GM18909 (cell line): ENCODE measurements around the gene S100A1.
A peak's percentile ranks its signal among the peaks of the same experiment; 100 is the strongest.
"Not testable (repeated sequence)": the region's sequence is repeated elsewhere in the genome, so short reads cannot be mapped to it uniquely, and the experiment has no call there.

ENCODE experiments used
- ATAC-seq: cut with Tn5 transposase; IDR thresholded peaks from one replicate; pipeline ENCODE4 v1.9.1; 2021; ENCODE audit warnings: mild to moderate bottlenecking; ENCODE audit not compliant: unreplicated experiment, poor library complexity

S100A1 gene

DNA sequence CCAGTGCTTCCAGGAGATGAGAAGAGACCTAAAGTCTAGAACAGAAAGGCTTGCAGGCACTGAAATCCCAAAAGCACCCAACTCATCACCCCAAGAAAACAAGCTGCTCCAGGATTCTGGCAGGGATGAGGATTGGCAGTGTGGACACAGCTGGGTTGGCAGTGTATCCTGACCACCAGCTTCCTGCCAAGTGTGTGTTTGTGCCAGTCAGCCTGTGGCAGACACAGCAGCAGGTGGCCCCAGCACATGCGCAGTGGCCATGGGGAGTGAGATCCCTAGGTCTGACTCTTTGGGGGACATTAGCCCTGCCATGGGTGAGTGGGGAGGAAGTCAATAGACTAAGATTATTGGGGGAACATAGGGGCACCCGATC, 21.6 kb downstream of the S100A1 start:
- no peak for ATAC-seq

DNA sequence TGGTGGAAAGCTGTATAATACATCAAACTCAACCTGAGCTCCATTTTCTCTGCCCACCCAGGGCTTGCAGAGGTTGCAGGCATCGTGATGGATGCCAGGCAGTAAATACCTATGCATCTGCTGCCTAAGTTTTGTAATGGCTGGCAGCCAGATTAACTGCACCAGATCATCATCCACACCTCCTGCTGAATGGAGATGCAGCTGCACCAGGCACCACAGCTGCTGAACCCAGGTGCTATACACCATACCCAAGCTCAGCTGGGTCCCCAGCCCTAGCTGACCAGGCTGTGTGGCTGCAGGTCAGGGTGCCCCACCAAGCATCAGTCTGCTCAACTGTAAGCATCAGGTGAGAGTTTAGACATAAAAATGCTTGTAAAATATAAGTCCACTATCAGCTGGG, 23.5 kb downstream of the S100A1 start:
- ATAC-seq: no peak

DNA sequence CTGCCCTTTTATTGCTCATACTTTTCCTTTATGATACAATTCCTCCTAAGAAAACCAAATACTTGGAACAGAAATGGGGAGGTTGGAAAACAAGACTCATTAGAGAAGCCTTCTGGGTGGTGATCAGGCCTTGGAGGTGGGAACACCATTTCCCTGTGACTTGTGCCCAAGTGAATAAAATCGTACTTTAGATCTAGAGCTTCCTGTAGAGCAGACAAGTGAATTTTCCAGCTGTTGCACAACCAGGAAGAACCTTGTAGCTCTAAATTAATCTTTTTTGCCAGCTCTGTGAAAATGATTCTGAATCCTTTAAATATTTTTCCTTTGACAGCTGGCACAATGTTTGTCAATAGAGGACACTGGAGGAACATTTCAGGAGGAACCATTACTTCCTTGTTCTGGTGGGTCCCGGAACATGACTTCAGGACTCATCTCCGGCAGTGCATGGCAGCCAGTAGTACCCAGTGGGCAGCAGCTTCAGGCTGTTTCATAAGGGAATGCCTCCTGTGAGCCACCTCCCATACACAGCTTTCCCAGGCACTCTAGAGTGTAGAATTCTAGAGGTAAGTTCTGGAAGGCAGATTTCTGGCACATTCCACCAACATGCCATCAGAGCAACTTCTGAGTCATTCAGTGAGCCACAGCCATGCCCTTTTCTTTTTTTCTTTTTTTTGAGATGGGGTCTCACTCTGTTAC, 24.7 kb downstream of the S100A1 start:
- ATAC-seq: no peak

DNA sequence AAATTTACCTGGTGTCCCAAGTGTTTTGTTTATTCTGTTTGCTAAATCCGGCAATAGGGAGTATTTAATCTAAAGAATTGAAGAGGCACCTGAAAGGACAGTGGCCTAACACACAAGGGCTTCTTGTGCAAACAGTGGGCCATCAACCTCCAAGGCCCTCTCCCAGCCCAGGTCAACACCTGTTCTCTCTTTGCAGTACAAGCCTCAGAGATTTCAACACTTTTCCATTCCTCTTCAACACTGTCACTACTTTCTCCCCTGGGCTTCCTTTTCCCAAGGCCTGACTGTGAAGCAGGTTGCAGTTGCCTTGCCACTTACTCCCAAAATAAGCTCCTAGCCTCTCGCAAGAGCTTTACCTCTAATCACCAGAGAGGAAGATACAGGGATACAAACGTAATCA, 27.1 kb downstream of the S100A1 start:
- no peak for ATAC-seq

DNA sequence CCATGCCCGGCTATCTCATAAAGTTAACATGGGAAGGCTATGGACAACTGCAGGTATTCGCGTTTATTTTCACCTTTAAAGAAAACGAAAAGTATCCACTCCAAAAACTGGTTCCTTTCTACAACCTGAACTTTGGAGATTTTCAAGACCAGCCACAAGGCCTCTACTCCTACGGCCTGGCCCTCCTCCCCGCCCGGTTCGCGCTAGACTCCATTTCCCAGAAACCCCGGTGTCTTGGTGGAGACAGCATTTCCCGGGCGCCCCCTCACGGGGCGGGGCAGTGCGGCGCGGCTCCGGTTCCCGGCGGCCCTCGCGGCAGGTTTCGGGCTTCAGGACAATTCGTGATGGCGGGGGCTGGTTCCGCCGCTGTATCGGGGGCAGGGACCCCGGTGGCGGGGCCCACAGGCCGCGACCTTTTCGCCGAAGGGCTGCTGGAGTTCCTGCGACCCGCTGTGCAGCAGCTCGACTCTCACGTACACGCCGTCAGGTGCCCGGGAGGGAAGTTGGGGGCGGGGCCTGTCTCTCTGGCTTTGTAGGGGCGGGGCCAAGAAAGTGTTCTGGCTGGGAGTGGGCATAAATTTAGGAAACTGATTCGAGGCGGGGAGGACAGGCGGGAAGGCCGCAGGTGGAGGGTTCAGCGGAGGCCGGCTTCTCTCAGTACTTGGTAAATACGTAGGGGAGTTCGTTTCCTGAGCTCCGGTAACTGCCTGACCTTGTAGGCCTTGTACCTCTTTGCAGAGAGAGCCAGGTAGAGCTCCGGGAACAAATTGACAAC, 30.4 kb downstream of the S100A1 start, which contains the start of gene SNAPIN:
Gene SNAPIN, plus strand, starts transcription at position 304 of the 775 bp plus-strand sequence. Its CDS starts 41 bp downstream, at position 345.
- peak; percentile 89 for ATAC-seq

DNA sequence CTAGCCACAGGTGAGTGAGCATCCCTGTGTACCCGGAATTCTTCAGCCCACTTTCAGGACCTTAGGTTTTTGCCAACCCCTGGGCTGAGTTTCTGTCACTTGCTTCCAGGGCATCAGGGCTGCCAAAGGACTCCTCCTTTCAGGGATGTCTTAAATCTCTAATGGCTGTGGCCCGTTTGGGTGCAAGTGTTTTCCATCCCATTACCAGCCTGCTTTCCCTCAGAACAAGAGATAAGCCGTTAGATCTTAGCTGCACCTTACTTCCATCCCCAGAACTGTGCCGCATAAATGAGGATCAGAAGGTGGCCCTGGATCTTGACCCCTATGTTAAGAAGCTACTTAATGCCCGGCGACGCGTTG, 30.9 kb downstream of the S100A1 start:
- no peak for ATAC-seq

DNA sequence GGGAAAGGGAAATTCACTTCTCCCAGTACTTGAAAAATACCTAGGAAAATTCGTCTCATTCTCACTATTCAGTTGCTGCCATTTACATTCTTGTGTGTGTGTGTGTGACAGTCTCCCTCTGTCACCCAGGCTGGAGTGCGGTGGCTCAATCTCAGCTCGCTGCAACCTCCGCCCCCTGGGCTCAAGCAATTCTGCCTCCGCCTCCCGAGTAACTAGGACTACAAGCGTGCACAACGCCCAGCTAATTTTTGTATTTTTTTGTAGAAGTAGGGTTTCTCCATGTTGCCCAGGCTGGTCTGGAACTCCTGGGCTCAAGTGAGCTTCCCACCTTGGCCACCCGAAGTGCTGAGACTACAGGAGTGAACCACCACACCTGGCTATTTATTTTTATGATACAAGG, 31.4 kb downstream of the S100A1 start:
- no peak for ATAC-seq

DNA sequence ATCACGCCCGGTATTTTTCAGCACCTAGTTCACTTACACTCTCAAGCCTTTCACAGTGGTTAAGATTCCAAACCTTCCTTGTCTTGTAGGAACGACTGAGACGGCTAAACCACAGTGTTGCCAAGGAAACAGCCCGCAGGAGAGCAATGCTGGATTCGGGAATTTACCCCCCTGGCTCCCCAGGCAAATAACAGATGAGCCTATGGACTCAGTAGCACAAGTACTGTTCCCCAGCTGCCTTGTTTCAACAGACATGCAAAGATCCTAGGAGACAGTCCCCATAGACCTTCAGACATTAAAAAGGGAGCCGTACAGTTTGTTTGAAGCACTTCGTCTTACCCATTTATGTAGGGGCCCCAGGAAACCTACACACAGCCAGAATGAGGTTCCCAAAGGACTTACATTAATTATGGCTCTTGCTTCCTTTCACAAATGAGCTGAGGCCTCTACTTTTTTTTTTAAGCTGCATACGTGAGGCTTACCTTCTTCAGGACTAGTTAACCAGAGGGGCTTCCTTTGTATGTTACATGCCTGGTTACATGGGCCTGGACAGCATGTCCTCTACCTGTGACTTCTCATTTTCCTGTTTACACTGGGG, 33.0 kb downstream of the S100A1 start:
- ATAC-seq: no peak

DNA sequence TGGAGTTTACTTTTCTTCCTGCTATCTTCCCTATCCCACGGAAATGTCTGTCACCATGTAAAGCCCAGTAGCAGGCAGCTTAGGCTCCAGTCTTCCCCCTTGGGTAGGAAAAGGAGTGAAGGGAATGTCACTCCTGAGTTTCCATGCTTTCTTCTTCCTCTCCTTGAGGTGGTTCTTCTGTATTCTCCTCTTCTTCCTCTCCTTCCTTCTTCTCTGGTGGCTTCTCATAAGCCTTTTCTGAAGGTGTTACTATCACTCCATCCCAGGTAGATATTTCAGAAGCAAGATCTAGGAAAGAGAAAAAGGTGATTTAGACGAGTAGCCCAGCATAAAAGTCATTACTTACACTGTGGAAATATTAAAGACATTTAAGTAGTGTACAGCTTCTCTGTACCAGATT, 34.0 kb downstream of the S100A1 start:
- no peak for ATAC-seq

DNA sequence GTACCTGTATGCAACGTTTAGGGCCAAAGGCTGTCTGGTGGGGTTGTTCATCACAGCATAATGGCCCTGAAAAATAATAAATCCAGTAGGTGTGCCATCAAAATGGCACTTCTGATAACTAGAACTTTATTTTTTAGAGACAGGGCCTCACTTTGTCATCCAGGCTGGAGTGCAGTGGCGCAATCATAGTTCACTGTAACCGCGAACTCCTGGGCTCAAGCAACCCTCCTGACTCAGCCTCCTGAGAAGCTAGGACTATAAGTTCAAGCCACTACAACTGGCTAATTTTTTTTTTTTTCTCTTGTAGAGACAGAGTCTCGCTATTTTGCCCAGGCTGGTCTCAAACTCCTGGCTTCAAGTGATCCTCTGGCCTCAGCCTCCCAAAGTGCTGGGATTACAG, 35.0 kb downstream of the S100A1 start:
- ATAC-seq: no peak

DNA sequence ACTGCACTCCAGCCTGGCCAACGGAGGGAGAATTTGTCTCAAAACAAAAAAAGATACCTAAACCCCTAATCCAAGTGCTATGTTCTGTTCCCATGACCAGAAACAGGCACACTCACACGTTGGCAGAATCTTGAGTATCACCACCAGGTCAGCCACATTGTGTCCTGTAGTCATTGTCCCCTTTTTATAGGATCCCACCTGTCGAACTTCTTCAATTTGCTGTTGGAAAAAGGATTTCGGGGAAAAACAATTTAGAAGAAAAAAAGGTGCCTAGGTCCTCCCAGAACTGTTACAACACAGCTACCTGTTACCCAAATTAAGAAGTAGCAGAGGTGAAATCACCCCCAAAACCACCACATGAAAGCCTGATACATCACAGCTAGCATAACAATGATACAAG, 39.2 kb downstream of the S100A1 start:
- ATAC-seq: no peak

DNA sequence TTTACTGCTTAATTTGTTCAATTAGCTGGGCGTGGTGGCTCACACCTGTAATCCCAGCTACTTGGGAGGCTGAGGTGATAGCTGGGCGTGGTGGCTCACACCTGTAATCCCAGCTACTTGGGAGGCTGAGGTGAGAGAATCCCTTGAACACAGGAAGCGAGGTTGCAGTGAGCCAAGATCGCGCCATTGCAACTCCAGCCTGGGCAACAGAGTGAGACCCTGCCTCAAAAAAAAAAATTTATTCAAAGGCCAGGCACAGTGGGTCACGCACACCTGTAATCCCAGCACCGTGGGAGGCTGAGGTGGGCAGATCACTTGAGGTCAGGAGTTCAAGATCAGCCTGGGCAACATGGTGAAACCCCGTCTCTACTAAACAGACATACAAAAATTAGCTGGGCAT, 40.4 kb downstream of the S100A1 start:
- ATAC-seq: not testable (repeated sequence)

DNA sequence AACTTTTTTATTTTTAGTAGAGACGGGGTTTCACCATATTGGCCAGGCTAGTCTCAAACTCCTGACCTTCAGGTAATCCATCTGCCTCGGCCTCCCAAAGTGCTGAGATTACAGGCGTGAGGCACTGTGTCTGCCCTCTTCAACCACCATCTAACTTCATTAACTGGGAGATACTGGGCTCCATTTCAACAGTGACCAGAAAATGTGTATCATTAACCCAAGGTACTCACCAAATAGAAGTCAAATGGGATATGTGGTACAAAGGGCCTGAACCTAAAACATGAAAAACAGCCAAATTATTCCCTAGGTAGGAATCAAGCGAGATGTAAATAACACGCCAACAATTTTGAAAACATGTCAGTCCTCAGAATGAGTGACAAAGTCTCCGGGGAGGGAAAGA, 41.4 kb downstream of the S100A1 start:
- ATAC-seq: no peak

DNA sequence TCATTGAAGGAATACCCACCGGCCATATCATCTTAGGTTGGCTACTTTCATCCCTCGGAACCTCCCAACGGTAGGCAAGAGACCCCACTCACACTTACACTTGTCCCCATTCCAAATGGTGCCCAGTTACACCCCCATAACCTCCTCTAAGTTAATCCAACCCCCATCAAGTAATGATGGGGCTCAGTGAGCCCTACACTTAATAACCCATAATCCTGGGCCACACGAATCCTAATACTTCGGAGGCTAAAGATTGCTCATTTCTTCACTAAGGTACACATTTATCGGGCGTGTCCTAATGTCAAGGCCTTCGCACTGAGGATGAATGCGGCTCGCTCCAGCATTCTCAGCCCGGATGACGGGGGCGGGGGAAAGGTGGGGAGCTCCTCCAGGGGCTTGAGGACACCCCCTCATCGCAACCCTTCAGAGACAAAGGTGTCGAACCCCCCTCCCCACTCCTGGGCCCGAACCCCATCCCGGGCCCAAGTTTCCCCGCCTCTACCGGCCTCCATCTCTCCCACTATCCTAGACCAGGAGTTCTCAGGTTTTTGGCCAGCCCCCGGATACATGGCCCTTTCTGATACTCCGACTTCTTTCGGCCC, 42.1 kb downstream of the S100A1 start:
- no peak for ATAC-seq

DNA sequence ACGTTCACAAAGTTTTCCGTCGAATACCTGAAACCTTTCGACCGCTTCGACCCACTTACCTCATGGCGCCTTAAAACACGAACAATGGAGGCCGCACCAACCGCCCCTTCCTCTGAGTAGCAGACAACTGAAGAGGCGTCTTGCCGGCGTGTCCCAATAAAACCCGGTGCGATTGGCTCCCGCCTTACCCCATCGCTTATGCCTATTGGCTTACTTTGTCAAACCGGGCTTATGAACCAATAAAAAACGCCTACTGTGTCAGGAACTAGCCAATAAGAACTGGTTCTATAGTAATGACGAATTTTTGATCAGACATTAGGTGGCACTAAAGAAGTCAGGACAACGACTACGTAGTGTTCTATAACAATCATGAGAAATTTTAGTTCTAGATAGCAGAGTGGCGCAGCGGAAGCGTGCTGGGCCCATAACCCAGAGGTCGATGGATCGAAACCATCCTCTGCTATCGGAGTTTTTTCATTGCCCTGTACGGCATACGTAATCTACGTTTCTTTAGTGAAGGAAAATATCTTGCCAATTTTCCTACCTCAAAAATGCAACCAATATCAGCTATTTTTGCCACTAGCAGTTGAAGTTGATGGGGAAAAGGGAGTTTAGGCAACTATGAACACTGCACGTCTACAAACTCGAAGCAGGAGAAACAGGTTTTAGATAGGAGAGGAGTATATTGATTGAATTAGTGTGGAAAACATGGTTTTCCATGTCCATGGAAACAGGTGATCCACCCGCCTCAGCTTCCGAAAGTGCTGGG, 42.8 kb downstream of the S100A1 start, which contains the start of gene ILF2:
Gene ILF2, minus strand, starts transcription at position 135 of the 769 bp plus-strand sequence. Its CDS starts 71 bp downstream, at position 64.
- ATAC-seq: peak; percentile 92

DNA sequence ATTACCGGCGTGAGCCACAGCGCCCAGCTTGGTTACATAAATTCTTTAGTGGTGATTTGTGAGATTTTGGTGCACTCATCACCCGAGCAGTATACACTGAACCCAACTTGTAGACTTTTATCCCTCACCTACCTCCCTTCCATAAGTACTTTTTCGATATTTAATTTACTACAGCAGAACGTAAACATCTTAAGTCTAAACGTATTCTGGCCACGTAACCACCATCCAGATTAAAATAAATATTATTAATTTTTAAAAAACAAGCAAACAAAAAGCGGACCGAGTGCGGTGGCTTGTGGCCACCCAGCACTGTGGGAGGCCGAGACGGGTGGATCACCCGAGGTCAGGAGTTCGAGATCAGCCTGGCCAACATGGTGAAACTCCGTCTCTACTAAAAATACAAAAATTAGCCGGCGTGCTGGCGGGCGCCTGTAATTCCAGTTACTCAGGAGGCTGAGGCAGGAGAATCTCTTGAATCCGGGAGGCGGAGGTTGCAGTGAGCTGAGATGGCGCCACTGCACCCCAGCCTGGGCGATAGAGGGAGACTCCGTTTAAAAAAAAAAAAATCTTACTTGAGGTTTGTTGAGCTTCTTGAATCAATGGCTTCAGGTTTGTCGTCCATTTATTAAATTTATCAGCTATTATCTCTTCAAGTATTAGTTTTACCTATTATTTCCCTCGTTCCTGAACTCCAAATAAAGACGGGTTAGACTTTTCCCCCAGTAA, 43.6 kb downstream of the S100A1 start:
- peak; percentile 9 for ATAC-seq

DNA sequence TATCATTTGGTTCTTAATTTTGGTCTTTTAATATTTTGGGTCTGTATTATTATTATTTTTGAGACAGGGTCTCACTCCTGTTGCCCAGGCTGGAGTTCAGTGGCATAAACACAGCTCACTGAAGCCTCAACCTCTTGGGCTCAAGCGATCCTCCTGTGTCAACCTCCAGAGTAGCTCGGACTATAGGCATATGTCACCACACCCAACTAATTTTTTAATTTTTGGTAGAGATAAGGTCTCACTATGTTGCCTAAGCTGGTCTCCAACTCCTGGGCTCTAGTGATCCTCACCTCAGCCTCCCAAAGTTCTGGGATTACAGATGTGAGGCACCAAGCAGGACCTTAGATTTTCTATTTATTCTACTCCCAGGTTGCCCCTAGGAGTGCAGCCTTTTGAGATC, 45.3 kb downstream of the S100A1 start:
- ATAC-seq: no peak

DNA sequence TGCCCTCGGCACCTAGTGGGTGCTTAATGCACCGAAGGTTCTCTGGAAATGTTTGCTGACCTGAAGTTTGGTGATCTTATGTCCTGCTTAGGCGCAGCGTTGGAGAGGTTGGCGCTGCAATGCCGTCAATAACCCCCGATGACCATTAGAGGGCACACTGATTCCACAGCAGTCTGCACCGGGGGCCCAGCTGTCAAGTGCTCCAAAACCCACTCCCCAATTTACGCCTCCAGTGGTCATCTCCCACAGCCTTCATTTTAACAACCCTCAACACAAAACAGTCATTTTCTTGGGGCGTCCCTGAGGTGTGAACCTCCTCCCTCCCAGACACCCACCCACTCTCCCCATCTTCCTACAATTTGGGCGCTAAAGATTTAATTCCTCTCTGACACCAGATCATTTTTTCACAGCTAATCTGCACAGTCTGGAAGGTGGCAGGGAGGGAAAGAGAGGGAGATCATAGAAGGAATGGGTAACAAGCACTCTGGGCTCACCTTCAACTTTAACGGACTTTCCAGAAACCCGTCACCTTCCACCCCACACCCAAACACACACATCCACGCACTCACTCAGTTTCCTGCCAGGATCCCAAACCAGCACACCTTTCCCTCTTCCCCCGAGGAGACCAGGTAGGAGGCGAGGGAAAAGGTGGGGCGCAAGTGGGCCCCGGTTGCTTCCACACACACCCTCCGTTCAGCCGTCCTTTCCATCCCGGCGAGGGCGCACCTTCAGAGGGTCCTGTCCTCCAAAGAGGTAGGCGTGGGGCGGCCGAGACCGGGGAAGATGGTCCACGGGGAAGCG, 49.7 kb downstream of the S100A1 start:
- no peak for ATAC-seq
